ENCODE data around the gene DYNC1I2. TPM values are rescaled to one million over a fixed set of nuclear protein-coding genes. Genes with fewer than 3 reads are reported as not detected.

Gene DYNC1I2
- total RNA-seq, 1 experiment from 2014 or later, result 58.5 TPM

- no peak overlapping the region for H3K9ac ChIP-seq (ENCODE audit: low read length)
- H2AFZ ChIP-seq (ENCODE audit: low read length), result no peak overlapping the region
- no peak for ATAC-seq
- no peaks in the 10 kb centered on the region for H3K9me3 ChIP-seq (ENCODE audit: low read length)
- BruUV-seq (replicated peaks), result no TSS peak
- no peaks in the 10 kb centered on the region for H3F3A ChIP-seq (ENCODE audit: low read length, unreplicated experiment)
- no peaks in the 10 kb centered on the region for H3K9me2 ChIP-seq (replicated peaks; ENCODE audit: low read length)
- no peaks in the 10 kb centered on the region for H3K4me1 ChIP-seq (ENCODE audit: insufficient read depth, low read length)
- POLR2A ChIA-PET (ENCODE audit: unreplicated experiment), result no interaction called here
- no peak overlapping the region for H3K4me3 ChIP-seq (ENCODE audit: low read length)
- intact Hi-C loops (cut with micrococcal nuclease), result no loop called here
- TF ChIP-seq, protein P1, sequence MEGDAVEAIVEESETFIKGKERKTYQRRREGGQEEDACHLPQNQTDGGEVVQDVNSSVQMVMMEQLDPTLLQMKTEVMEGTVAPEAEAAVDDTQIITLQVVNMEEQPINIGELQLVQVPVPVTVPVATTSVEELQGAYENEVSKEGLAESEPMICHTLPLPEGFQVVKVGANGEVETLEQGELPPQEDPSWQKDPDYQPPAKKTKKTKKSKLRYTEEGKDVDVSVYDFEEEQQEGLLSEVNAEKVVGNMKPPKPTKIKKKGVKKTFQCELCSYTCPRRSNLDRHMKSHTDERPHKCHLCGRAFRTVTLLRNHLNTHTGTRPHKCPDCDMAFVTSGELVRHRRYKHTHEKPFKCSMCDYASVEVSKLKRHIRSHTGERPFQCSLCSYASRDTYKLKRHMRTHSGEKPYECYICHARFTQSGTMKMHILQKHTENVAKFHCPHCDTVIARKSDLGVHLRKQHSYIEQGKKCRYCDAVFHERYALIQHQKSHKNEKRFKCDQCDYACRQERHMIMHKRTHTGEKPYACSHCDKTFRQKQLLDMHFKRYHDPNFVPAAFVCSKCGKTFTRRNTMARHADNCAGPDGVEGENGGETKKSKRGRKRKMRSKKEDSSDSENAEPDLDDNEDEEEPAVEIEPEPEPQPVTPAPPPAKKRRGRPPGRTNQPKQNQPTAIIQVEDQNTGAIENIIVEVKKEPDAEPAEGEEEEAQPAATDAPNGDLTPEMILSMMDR (conservative IDR thresholded peaks at IDR 0.05; ENCODE audit: low read depth, low read length), result no peak
- TF ChIP-seq EZH2 (IDR thresholded peaks at IDR 0.05; ENCODE audit: low read length, unreplicated experiment) (no peak), EZH2phosphoT487 (IDR thresholded peaks at IDR 0.05; ENCODE audit: borderline replicate concordance, low read length) (no peak)
- no peaks in the 10 kb centered on the region for H3K27me3 ChIP-seq (ENCODE audit: low read length)
- no peaks in the 10 kb centered on the region for H3K79me2 ChIP-seq (ENCODE audit: low read length)
- H3K27ac ChIP-seq (ENCODE audit: low read length), result no peak overlapping the region
- CTCF ChIA-PET, result no interaction called here
- no peaks in the 10 kb centered on the region for H4K20me1 ChIP-seq (ENCODE audit: low read length)
- H3K4me2 ChIP-seq (ENCODE audit: low read length), result no peak overlapping the region
- no peak for DNase-seq
- H3K36me3 ChIP-seq (ENCODE audit: low read depth, low read length), result peaks cover 37% of the 10 kb centered on the region
These were observed 55.5 kb downstream of the DYNC1I2 start for GRCh38 chr2:171742760-171743159.

GRCh38 chr2:171745141-171745540 lies 57.9 kb downstream of the DYNC1I2 start:
- intact Hi-C loops (cut with micrococcal nuclease), result no loop called here
- H2AFZ ChIP-seq (ENCODE audit: low read length), result no peak overlapping the region
- no peaks in the 10 kb centered on the region for H3K9me3 ChIP-seq (ENCODE audit: low read length)
- no peaks in the 10 kb centered on the region for H4K20me1 ChIP-seq (ENCODE audit: low read length)
- DNase-seq, result no peak
- no peak overlapping the region for H3K4me2 ChIP-seq (ENCODE audit: low read length)
- ChIA-PET POLR2A (ENCODE audit: unreplicated experiment) (no interaction called here), CTCF (no interaction called here)
- H3K27me3 ChIP-seq (ENCODE audit: low read length), result no peaks in the 10 kb centered on the region
- peaks cover 38% of the 10 kb centered on the region for H3K36me3 ChIP-seq (ENCODE audit: low read depth, low read length)
- no peaks in the 10 kb centered on the region for H3K9me2 ChIP-seq (replicated peaks; ENCODE audit: low read length)
- H3K4me1 ChIP-seq (ENCODE audit: insufficient read depth, low read length), result no peaks in the 10 kb centered on the region
- no TSS peak for BruUV-seq (replicated peaks)
- no peaks in the 10 kb centered on the region for H3F3A ChIP-seq (ENCODE audit: low read length, unreplicated experiment)
- no peak overlapping the region for H3K4me3 ChIP-seq (ENCODE audit: low read length)
- H3K9ac ChIP-seq (ENCODE audit: low read length), result no peak overlapping the region
- TF ChIP-seq, protein P1 (conservative IDR thresholded peaks at IDR 0.05; ENCODE audit: low read depth, low read length), result no peak
- H3K79me2 ChIP-seq (ENCODE audit: low read length), result no peaks in the 10 kb centered on the region
- no peak for ATAC-seq
- H3K27ac ChIP-seq (ENCODE audit: low read length), result no peak overlapping the region

DNA sequence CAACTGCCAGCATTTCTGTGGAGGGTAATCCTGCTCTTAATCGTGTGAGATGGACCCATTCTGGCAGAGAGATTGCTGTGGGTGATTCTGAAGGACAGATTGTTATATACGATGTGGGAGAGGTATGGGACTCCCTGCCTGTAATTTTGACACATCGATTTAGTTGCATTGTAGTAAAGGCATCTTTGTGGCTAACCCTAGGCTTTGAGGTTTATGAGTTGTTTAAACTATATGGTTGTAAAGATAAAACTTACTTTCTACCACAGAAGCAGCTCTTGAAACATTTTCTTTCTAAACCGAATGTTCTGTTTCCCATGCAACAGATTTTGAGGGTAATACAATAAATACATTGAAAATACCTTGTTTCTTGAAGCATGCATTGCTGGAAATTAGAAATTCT lies 58.5 kb downstream of the DYNC1I2 start:
- H3K9ac ChIP-seq (ENCODE audit: low read length), result no peak overlapping the region
- TF ChIP-seq EZH2phosphoT487 (IDR thresholded peaks at IDR 0.05; ENCODE audit: borderline replicate concordance, low read length), result no peak
- TF ChIP-seq, protein P1 (conservative IDR thresholded peaks at IDR 0.05; ENCODE audit: low read depth, low read length), result no peak
- no peak for TF ChIP-seq EZH2 (IDR thresholded peaks at IDR 0.05; ENCODE audit: low read length, unreplicated experiment)
- intact Hi-C loops (cut with micrococcal nuclease), result no loop called here

More for the DNA sequence above, 58.5 kb downstream of the DYNC1I2 start:
- Histone ChIP-seq H3K27ac (ENCODE audit: low read length) (no peak overlapping the region), H2AFZ (ENCODE audit: low read length) (no peak overlapping the region), H3F3A (ENCODE audit: low read length, unreplicated experiment) (no peaks in the 10 kb centered on the region), H4K20me1 (ENCODE audit: low read length) (no peaks in the 10 kb centered on the region), H3K27me3 (ENCODE audit: low read length) (no peaks in the 10 kb centered on the region), H3K4me2 (ENCODE audit: low read length) (no peak overlapping the region), H3K4me3 (ENCODE audit: low read length) (no peak overlapping the region), H3K79me2 (ENCODE audit: low read length) (no peaks in the 10 kb centered on the region), H3K4me1 (ENCODE audit: insufficient read depth, low read length) (no peaks in the 10 kb centered on the region), H3K36me3 (ENCODE audit: low read depth, low read length) (peaks cover 37% of the 10 kb centered on the region), H3K9me2 (replicated peaks; ENCODE audit: low read length) (no peaks in the 10 kb centered on the region), H3K9me3 (ENCODE audit: low read length) (no peaks in the 10 kb centered on the region)
- no TSS peak for BruUV-seq (replicated peaks)
- DNase-seq, result no peak
- no peak for ATAC-seq
- POLR2A ChIA-PET (ENCODE audit: unreplicated experiment), result no interaction called here
- CTCF ChIA-PET, result no interaction called here

All from PC-3 (cell line).